ENCODE data around the gene CFAP73.
A peak's percentile ranks its signal among the peaks of the same experiment; 100 is the strongest.

Gene CFAP73

GRCh38 chr12:113113397-113113796, 36.1 kb upstream of the CFAP73 start:
- TF ChIP-seq GATA2 (IDR thresholded peaks at IDR 0.05; ENCODE audit: low read depth, low read length) = no peak
- no peak for TF ChIP-seq GATA3 (IDR thresholded peaks at IDR 0.05; ENCODE audit: low read depth, low read length)

GRCh38 chr12:113114447-113115178, 34.9 kb upstream of the CFAP73 start:
- TF ChIP-seq GATA3 (IDR thresholded peaks at IDR 0.05; ENCODE audit: low read depth, low read length) (no peak), GATA2 (IDR thresholded peaks at IDR 0.05; ENCODE audit: low read depth, low read length) (no peak)

GRCh38 chr12:113115455-113116126, 33.9 kb upstream of the CFAP73 start:
- TF ChIP-seq GATA2 (IDR thresholded peaks at IDR 0.05; ENCODE audit: low read depth, low read length) (no peak), GATA3 (IDR thresholded peaks at IDR 0.05; ENCODE audit: low read depth, low read length) (no peak)

- TF ChIP-seq GATA2 (IDR thresholded peaks at IDR 0.05; ENCODE audit: low read depth, low read length) (no peak), GATA3 (IDR thresholded peaks at IDR 0.05; ENCODE audit: low read depth, low read length) (no peak)
Observed at GRCh38 chr12:113116875-113117274, 32.6 kb upstream of the CFAP73 start.

GRCh38 chr12:113118142-113118541, 31.4 kb upstream of the CFAP73 start:
- TF ChIP-seq GATA2 (IDR thresholded peaks at IDR 0.05; ENCODE audit: low read depth, low read length) (no peak), GATA3 (IDR thresholded peaks at IDR 0.05; ENCODE audit: low read depth, low read length) (no peak)

- TF ChIP-seq GATA2 (IDR thresholded peaks at IDR 0.05; ENCODE audit: low read depth, low read length) = no peak
- TF ChIP-seq GATA3 (IDR thresholded peaks at IDR 0.05; ENCODE audit: low read depth, low read length) = no peak
Observed at GRCh38 chr12:113119980-113120669, 29.4 kb upstream of the CFAP73 start.

GRCh38 chr12:113120670-113121370, 28.7 kb upstream of the CFAP73 start:
- TF ChIP-seq GATA3 (IDR thresholded peaks at IDR 0.05; ENCODE audit: low read depth, low read length) (no peak), GATA2 (IDR thresholded peaks at IDR 0.05; ENCODE audit: low read depth, low read length) (peak; percentile 57)

GRCh38 chr12:113127791-113128199, 21.7 kb upstream of the CFAP73 start:
- TF ChIP-seq GATA3 (IDR thresholded peaks at IDR 0.05; ENCODE audit: low read depth, low read length) (no peak), GATA2 (IDR thresholded peaks at IDR 0.05; ENCODE audit: low read depth, low read length) (no peak)

- TF ChIP-seq GATA3 (IDR thresholded peaks at IDR 0.05; ENCODE audit: low read depth, low read length) = no peak
- TF ChIP-seq GATA2 (IDR thresholded peaks at IDR 0.05; ENCODE audit: low read depth, low read length) = no peak
Observed at GRCh38 chr12:113128802-113129663, 20.5 kb upstream of the CFAP73 start.

- TF ChIP-seq GATA3 (IDR thresholded peaks at IDR 0.05; ENCODE audit: low read depth, low read length) (no peak), GATA2 (IDR thresholded peaks at IDR 0.05; ENCODE audit: low read depth, low read length) (no peak)
Observed at GRCh38 chr12:113129664-113130456, 19.7 kb upstream of the CFAP73 start.

GRCh38 chr12:113130457-113131135, 18.9 kb upstream of the CFAP73 start:
- TF ChIP-seq GATA3 (IDR thresholded peaks at IDR 0.05; ENCODE audit: low read depth, low read length) (no peak), GATA2 (IDR thresholded peaks at IDR 0.05; ENCODE audit: low read depth, low read length) (no peak)

GRCh38 chr12:113131556-113131955, 18.0 kb upstream of the CFAP73 start:
- no peak for TF ChIP-seq GATA3 (IDR thresholded peaks at IDR 0.05; ENCODE audit: low read depth, low read length)
- TF ChIP-seq GATA2 (IDR thresholded peaks at IDR 0.05; ENCODE audit: low read depth, low read length) = no peak

All from SH-SY5Y (cell line).